K562 (cell line): ENCODE data around the gene MARVELD1. TPM values are rescaled to one million over a fixed set of nuclear protein-coding genes. Genes with fewer than 3 reads are reported as not detected.

ENCODE experiments used
- ATAC-seq: fragments of 200-7000 bp; cut with Tn5 transposase; 3 replicates; pipeline ENCODE4 v1.9.1; 2020; ENCODE audit warnings: moderate library complexity
- BruUV-seq: library from RNA; stranded (reverse); fragments of 400-500 nt; replicated peaks from 2 replicates; lab custom pipeline; 2021; lab: Mats Ljungman, UMichigan
- CTCF ChIA-PET: fragments of 300-600 bp; formaldehyde crosslinking; extraction: SDS; loops from one replicate; lab custom pipeline; 2021; ENCODE audit warnings: low intra/inter-chr PET ratio; lab: Yijun Ruan, JAX
- POLR2A ChIA-PET: fragments of 300-600, 350-650 bp; sonication (Branson Sonifier 250); formaldehyde crosslinking; extraction: SDS; loops from one replicate; lab custom pipeline; 2021; ENCODE audit warnings: antibody characterized with exemption, inconsistent platforms; lab: Yijun Ruan, JAX
- DNase-seq, 4 experiments: peaks; one replicate each; pipeline versions ENCODE4 v3.0.0 to v3.0.0-alpha.2; 2011 to 2018; ENCODE audit warnings: low spot score in 3 of 4, mixed read lengths in 3 of 4; ENCODE audit errors: extremely low read depth in 1 of 4
- FAIRE-seq: peaks from 2 replicates; lab custom pipeline; 2011; peaks lifted over from hg19 to GRCh38; lab: Jason Lieb, UNC
- H2AFZ ChIP-seq: 2 replicates; pipeline ENCODE4 v1.6.0; 2011; ENCODE audit warnings: low read depth, low read length, control low read depth, inconsistent platforms
- H3K27ac ChIP-seq: fragments of 200-600 bp; 3 replicates; pipeline ENCODE4 v1.8.0; 2011; ENCODE audit warnings: low read depth, mild to moderate bottlenecking, control low read depth, inconsistent platforms, low read length, moderate library complexity, mixed read lengths; ENCODE audit errors: extremely low read depth
- H3K27me3 ChIP-seq, 2 experiments: fragments of 300-600 bp in 1 of 2; 2 replicates in 1 of 2; 3 replicates in 1 of 2; pipeline versions ENCODE4 v1.6.0 to v1.8.0; 2011; ENCODE audit warnings: inconsistent platforms in 2 of 2, low read length in 2 of 2, mild to moderate bottlenecking in 1 of 2, mixed read lengths in 1 of 2, moderate library complexity in 1 of 2; ENCODE audit not compliant: control insufficient read depth in 2 of 2, insufficient read depth in 2 of 2
- H3K36me3 ChIP-seq: fragments of 300-600 bp; 3 replicates; pipeline ENCODE4 v1.8.0; 2011; ENCODE audit warnings: mild to moderate bottlenecking, low read length, inconsistent platforms; ENCODE audit not compliant: control insufficient read depth, insufficient read depth
- H3K4me1 ChIP-seq, 2 experiments: fragments of 200-600 bp in 1 of 2; replicated peaks in 1 of 2; 2 replicates in 1 of 2; 3 replicates in 1 of 2; pipeline versions ENCODE4 v1.5.1 to v1.8.0; 2011; ENCODE audit warnings: inconsistent platforms in 2 of 2, low read length in 2 of 2, mild to moderate bottlenecking in 1 of 2, mixed read lengths in 1 of 2, moderate library complexity in 1 of 2; ENCODE audit not compliant: control insufficient read depth in 2 of 2, insufficient read depth in 2 of 2
- H3K4me2 ChIP-seq: 2 replicates; pipeline ENCODE4 v1.6.1; 2011; ENCODE audit warnings: low read length, control low read depth, inconsistent platforms, mixed read lengths; ENCODE audit not compliant: insufficient read depth
- H3K4me3 ChIP-seq: fragments of 200-600 bp; sonication (generic), shearing (Covaris generic); 2 replicates; pipeline ENCODE4 v1.5.1; 2016; ENCODE audit warnings: control low read depth, inconsistent platforms
- H3K79me2 ChIP-seq: fragments of 200-600 bp; 3 replicates; pipeline ENCODE4 v1.8.0; 2011; ENCODE audit warnings: low read length, inconsistent platforms; ENCODE audit not compliant: control insufficient read depth, insufficient read depth
- H3K9ac ChIP-seq, 2 experiments: 2 replicates each; pipeline versions ENCODE4 v1.6.0 to v1.6.1; 2011; ENCODE audit warnings: low read depth in 2 of 2, low read length in 2 of 2, control low read depth in 1 of 2, inconsistent platforms in 1 of 2, mild to moderate bottlenecking in 1 of 2, mixed read lengths in 1 of 2; ENCODE audit not compliant: insufficient read depth in 1 of 2
- H3K9me1 ChIP-seq: one replicate; pipeline ENCODE4 v1.6.0; 2011; ENCODE audit warnings: inconsistent platforms, mild to moderate bottlenecking, low read length, moderate library complexity; ENCODE audit not compliant: control insufficient read depth, insufficient read depth
- H3K9me3 ChIP-seq: replicated peaks from 2 replicates; pipeline ENCODE4 v1.5.1; 2011; ENCODE audit warnings: low read depth, low read length, inconsistent platforms; ENCODE audit not compliant: control insufficient read depth, insufficient read depth
- H4K20me1 ChIP-seq: replicated peaks from 2 replicates; pipeline ENCODE4 v1.6.1; 2011; ENCODE audit warnings: low read length, inconsistent platforms, mixed read lengths; ENCODE audit not compliant: control insufficient read depth, insufficient read depth
- ATF6 ChIP-seq: sonication (generic); formaldehyde crosslinking; IDR thresholded peaks from 2 replicates; pipeline ENCODE4 v1.4.0; 2020; ENCODE audit warnings: mild to moderate bottlenecking, missing genetic modification reagents
- BDP1 ChIP-seq: IDR thresholded peaks from 3 replicates; pipeline ENCODE4 v1.6.1; 2011; ENCODE audit not compliant: insufficient read length, insufficient read depth
- CBX8 ChIP-seq: fragments of 200-600 bp; sonication (generic); IDR thresholded peaks from 2 replicates; pipeline ENCODE4 v1.6.1; 2012; ENCODE audit warnings: borderline replicate concordance, mixed run types, low read depth, mild to moderate bottlenecking, moderate library complexity, mixed read lengths, low read length, control low read depth, inconsistent platforms; ENCODE audit not compliant: poor library complexity, severe bottlenecking; ENCODE audit errors: extremely low read depth
- DLX4 ChIP-seq: fragments of 250-450 bp; sonication (Bioruptor Pico); IDR thresholded peaks from 2 replicates; pipeline ENCODE4 v1.6.1; 2021; ENCODE audit warnings: mild to moderate bottlenecking
- EP400 ChIP-seq: fragments of 450-650 bp; IDR thresholded peaks from 2 replicates; pipeline ENCODE4 v1.6.1; 2017; ENCODE audit warnings: antibody characterized with exemption, mild to moderate bottlenecking, moderate library complexity
- EZH2 ChIP-seq: IDR thresholded peaks from 2 replicates; pipeline ENCODE4 v1.6.1; 2012; ENCODE audit warnings: low read depth, mild to moderate bottlenecking, inconsistent platforms, low read length, borderline replicate concordance
- FOXA3 ChIP-seq, 2 experiments: fragments of 450-650 bp in 1 of 2; sonication (generic) in 1 of 2; formaldehyde crosslinking; IDR thresholded peaks in 1 of 2; conservative IDR thresholded peaks in 1 of 2; 2 replicates each; pipeline versions ENCODE4 v1.4.0 to v1.8.0; 2020 to 2022; ENCODE audit warnings: mild to moderate bottlenecking in 2 of 2, missing genetic modification reagents in 1 of 2
- PATZ1 ChIP-seq: fragments of 250-450 bp; sonication (Bioruptor Pico); IDR thresholded peaks from 2 replicates; pipeline ENCODE4 v1.5.0; 2020; ENCODE audit warnings: mild to moderate bottlenecking, borderline replicate concordance
- PHB ChIP-seq: fragments of 250-450 bp; sonication (Bioruptor Pico); IDR thresholded peaks from 2 replicates; pipeline ENCODE4 v1.5.0; 2021
- PHTF2 ChIP-seq: fragments of 250-450 bp; sonication (Bioruptor Pico); IDR thresholded peaks from 2 replicates; pipeline ENCODE4 v1.5.0; 2021; ENCODE audit warnings: mild to moderate bottlenecking
- SETDB1 ChIP-seq: IDR thresholded peaks from one replicate; pipeline ENCODE4 v1.6.1; 2012; ENCODE audit warnings: low read length, control low read depth, inconsistent platforms
- SREBF1 ChIP-seq: fragments of 150-350 bp; IDR thresholded peaks from 2 replicates; pipeline ENCODE4 v1.6.1; 2014; ENCODE audit warnings: antibody characterized with exemption, low read depth, low read length, borderline replicate concordance
- SRSF1 ChIP-seq: fragments of 200-400 bp; formaldehyde crosslinking; IDR thresholded peaks from 2 replicates; pipeline ENCODE4 v1.6.1; 2017; ENCODE audit warnings: mild to moderate bottlenecking, low read depth, low read length, moderate library complexity
- STAG1 ChIP-seq: sonication (generic); formaldehyde crosslinking; IDR thresholded peaks from 2 replicates; pipeline ENCODE4 v1.5.0; 2020; ENCODE audit warnings: missing genetic modification reagents, borderline replicate concordance
- THAP7 ChIP-seq: fragments of 250-450 bp; sonication (Bioruptor Pico); IDR thresholded peaks from 2 replicates; pipeline ENCODE4 v1.5.0; 2021
- ZBTB1 ChIP-seq: sonication (generic); formaldehyde crosslinking; IDR thresholded peaks from 2 replicates; pipeline ENCODE4 v1.8.1; 2023; ENCODE audit warnings: missing genetic modification reagents, low read depth, mild to moderate bottlenecking, borderline replicate concordance
- ZKSCAN3 ChIP-seq: fragments of 250-450 bp; sonication (Bioruptor Pico); IDR thresholded peaks from 2 replicates; pipeline ENCODE4 v1.4.0; 2020
- ZNF584 ChIP-seq: fragments of 200-800 bp; sonication (Bioruptor generic); IDR thresholded peaks from 2 replicates; pipeline ENCODE4 v1.6.1; 2016; ENCODE audit warnings: low read depth, mild to moderate bottlenecking, missing genetic modification characterization, missing compliant biosample characterization
- WGBS: fragments of 100-300 bp; shearing (Covaris generic); methylation state at CpG from one replicate; pipeline ENCODE4 v1.1.6; 2016; ENCODE audit warnings: low coverage, mixed read lengths; ENCODE audit not compliant: insufficient coverage; ENCODE audit errors: missing lambda C conversion rate; 5-methylcytosine and 5-hydroxymethylcytosine counted together
- in situ Hi-C: fragments of 300-500 bp; cut with MboI; formaldehyde crosslinking; loops from 4 replicates; pipeline ENCODE4 v1.15.0; 2018; ENCODE audit warnings: inconsistent platforms, mixed read lengths
- intact Hi-C: fragments of 100-400 bp; cut with micrococcal nuclease; formaldehyde crosslinking; loops from 2 replicates; pipeline ENCODE4 v1.14.2; 2022
- polyA plus RNA-seq, 8 experiments: library from polyadenylated mRNA; depleted of rRNA in 4 of 8; stranded (reverse) in 5 of 8; unstranded in 3 of 8; fragments of >200 nt; fragmentation: Nextera tagmentation in 2 of 8; fragmentation: Illumina TruSeq in 1 of 8; extraction: Ambion mirVana in 2 of 8; extraction: Trizol in 1 of 8; gene quantifications; 2 replicates each; pipeline versions ENCODE4 v1.2.1 to v1.2.3, GENCODE V29; 2011 to 2014; ENCODE audit warnings: inconsistent platforms in 1 of 8, missing spikeins in 1 of 8
- total RNA-seq, 7 experiments: library from RNA; depleted of rRNA in 6 of 7; stranded (reverse); fragments of >200 nt in 6 of 7; fragmentation: Illumina TruSeq in 2 of 7; extraction: Trizol in 2 of 7; gene quantifications; 2 replicates each; pipeline versions ENCODE4 v1.2.1 to v1.2.3, GENCODE V29; 2011 to 2021; ENCODE audit warnings: low replicate concordance in 1 of 7

MARVELD1 gene
- total and polyA plus RNA-seq, 9 of the 15 experiments (the other 6 are each of a cell fraction or from before 2014, with no cell fraction given) = 2.7 to 12.5 (median 5.3) TPM

GRCh38 chr10:97763947-97764346 is 50.4 kb downstream of the MARVELD1 start:
- no peaks in the 10 kb centered on the region for H3K9me1 ChIP-seq
- H2AFZ ChIP-seq = no peak overlapping the region
- no peaks in the 10 kb centered on the region for H3K9me3 ChIP-seq
- in situ Hi-C loops = loop anchor here (25.0 kb wide), 1 partner anchor 98 kb away; no protein-coding TSS in a partner anchor
- intact Hi-C loops = no loop called here
- ChIA-PET CTCF (no interaction called here), POLR2A (interaction anchor here (0.7 to 1.1 kb wide), 3 partner anchors 22 to 126 kb away, joined by 3 to 5 read pairs (median 3); no protein-coding TSS in a partner anchor)
- no TSS peak for BruUV-seq
- peaks cover 0 to 12% of the 10 kb centered on the region in 2 experiments; a peak in 2 of 5 replicates for H3K4me1 ChIP-seq
- WGBS = 57% methylated on average over 3 of the region's 3 CpGs
- no peaks in the 10 kb centered on the region; the same call in 1 of the 2 replicates for H4K20me1 ChIP-seq
- no peaks in the 10 kb centered on the region for H3K79me2 ChIP-seq
- no peak overlapping the region for H3K9ac ChIP-seq
- no peak overlapping the region for H3K4me3 ChIP-seq
- no peak overlapping the region for H3K27ac ChIP-seq
- H3K27me3 ChIP-seq = no peaks in the 10 kb centered on the region
- peaks cover 24% of the 10 kb centered on the region; the same call in 1 of the 3 replicates for H3K36me3 ChIP-seq
- ATAC-seq (no peak), FAIRE-seq (no peak), DNase-seq (no peak)
- H3K4me2 ChIP-seq = no peak overlapping the region
- no peak for TF ChIP-seq FOXA3 (CRISPR knock-in tag; conservative IDR thresholded peaks at IDR 0.05 in 1 of 2, IDR thresholded peaks at IDR 0.05 in 1 of 2)
- no peak for TF ChIP-seq PHTF2
- TF ChIP-seq ZBTB1 (CRISPR knock-in tag) = no peak
- TF ChIP-seq PHB (CRISPR knock-in tag) = no peak
- no peak for TF ChIP-seq ZNF584
- TF ChIP-seq THAP7 (CRISPR knock-in tag) = no peak
- no peak for TF ChIP-seq EZH2
- TF ChIP-seq CBX8 = no peak
- TF ChIP-seq SRSF1 = no peak
- TF ChIP-seq STAG1 (CRISPR knock-in tag) = no peak
- no peak for TF ChIP-seq EP400
- no peak for TF ChIP-seq ATF6 (CRISPR knock-in tag)
- TF ChIP-seq PATZ1 (CRISPR knock-in tag) = no peak
- TF ChIP-seq SETDB1 = no peak
- no peak for TF ChIP-seq DLX4 (CRISPR knock-in tag)
- TF ChIP-seq SREBF1 = no peak
- TF ChIP-seq BDP1 = no peak
- no peak for TF ChIP-seq ZKSCAN3 (CRISPR knock-in tag)
